Transverse colon (tissue), 4 donors: ENCODE results near the gene MBNL2.

Experiments
- POLR2AphosphoS5 ChIP-seq, 3 donors: sonication (generic); formaldehyde crosslinking; IDR thresholded peaks; one replicate each; pipeline ENCODE4 v1.6.1; 2016; ENCODE audit warnings: antibody characterized with exemption in 3 of 3
- TF ChIP-seq, protein P1 (sequence below), 5 experiments: fragments of 200-600 bp in 3 of 5; fragments of 450-650 bp in 2 of 5; sonication (generic) in 3 of 5; IDR thresholded peaks; 1 replicate in 2 of 5; 2 replicates in 3 of 5; pipeline ENCODE4 v1.5.1; 2016 to 2017; ENCODE audit warnings: antibody characterized with exemption in 5 of 5, inconsistent platforms in 3 of 5, mild to moderate bottlenecking in 2 of 5, moderate library complexity in 1 of 5

DNA sequence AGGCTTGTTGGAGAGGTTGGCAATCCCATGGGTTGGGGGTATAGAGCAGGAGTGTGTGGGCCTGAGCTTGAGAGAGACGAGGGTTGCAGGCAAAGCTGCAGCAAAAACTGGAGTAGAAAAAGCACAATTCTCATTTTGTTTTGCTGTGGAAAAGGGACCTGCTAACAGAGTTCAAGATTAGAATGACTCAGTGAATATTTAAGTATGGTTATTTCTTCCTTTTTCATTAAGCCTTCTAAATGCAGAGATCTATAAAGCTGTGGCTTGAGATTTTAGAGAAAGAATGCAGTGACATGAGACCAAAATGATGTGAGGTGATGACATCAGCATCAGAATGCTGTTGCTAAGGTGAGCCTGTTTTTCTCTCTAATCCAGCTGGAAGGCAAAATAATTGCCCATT, 10.8 kb upstream of the MBNL2 start:
- TF ChIP-seq, protein P1, sequence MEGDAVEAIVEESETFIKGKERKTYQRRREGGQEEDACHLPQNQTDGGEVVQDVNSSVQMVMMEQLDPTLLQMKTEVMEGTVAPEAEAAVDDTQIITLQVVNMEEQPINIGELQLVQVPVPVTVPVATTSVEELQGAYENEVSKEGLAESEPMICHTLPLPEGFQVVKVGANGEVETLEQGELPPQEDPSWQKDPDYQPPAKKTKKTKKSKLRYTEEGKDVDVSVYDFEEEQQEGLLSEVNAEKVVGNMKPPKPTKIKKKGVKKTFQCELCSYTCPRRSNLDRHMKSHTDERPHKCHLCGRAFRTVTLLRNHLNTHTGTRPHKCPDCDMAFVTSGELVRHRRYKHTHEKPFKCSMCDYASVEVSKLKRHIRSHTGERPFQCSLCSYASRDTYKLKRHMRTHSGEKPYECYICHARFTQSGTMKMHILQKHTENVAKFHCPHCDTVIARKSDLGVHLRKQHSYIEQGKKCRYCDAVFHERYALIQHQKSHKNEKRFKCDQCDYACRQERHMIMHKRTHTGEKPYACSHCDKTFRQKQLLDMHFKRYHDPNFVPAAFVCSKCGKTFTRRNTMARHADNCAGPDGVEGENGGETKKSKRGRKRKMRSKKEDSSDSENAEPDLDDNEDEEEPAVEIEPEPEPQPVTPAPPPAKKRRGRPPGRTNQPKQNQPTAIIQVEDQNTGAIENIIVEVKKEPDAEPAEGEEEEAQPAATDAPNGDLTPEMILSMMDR (IDR thresholded peaks at IDR 0.05), result no peak
- no peak for TF ChIP-seq POLR2AphosphoS5 (IDR thresholded peaks at IDR 0.05)
